A673 (cell line): ENCODE measurements around the gene MFSD6.

ENCODE experiments used
- EZH2 ChIP-seq: fragments of 200-600 bp; sonication (generic); IDR thresholded peaks from 2 replicates; pipeline ENCODE4 v1.6.1; 2017; ENCODE audit warnings: borderline replicate concordance, low read depth, mild to moderate bottlenecking, mixed read lengths, antibody characterized with exemption, low read length; ENCODE audit not compliant: poor library complexity, severe bottlenecking
- TF ChIP-seq, protein P1 (sequence below): fragments of 300-800, 200-600 bp; sonication (generic); conservative IDR thresholded peaks from 2 replicates; pipeline ENCODE4 v1.5.1; 2017; ENCODE audit warnings: low read depth, mild to moderate bottlenecking, antibody characterized with exemption, low read length, moderate library complexity, mixed read lengths

DNA sequence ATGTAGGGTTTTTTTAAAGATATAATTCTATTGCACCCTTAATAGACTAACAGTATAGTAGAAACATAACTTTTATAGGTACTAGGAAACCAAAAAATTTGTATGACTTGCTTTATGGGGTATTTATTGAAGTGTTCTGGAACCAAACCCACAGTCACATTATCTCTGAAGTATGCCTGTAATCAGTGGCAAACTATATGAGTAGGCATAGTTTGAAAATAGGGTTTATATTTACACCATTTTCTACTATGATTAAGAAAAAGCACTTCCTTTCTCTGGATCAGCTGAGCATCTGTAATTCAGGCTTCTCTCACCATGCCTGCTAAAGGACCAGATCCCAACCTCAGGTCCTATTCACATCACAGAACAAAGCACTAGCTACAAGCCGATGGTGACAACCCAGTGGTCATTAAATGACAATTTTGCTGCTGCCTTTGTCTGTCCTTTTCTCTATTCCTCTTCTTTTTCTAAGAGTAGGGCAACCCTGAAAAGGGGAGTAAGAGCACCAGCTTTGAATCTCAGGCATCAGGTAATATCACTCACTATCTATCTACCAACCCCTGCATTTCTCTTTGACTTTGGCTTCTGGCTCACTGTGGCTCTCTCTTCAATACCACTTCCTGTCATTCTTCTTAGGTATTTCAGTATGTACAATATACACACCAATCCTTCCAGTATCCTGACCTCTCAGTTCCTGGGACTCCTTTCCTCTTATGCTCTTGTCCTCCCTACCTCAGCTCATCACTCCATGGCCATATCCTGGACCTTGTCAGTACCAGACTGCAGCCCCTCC lies 112.0 kb downstream of the MFSD6 start:
- no peak for TF ChIP-seq EZH2
- TF ChIP-seq, protein P1, sequence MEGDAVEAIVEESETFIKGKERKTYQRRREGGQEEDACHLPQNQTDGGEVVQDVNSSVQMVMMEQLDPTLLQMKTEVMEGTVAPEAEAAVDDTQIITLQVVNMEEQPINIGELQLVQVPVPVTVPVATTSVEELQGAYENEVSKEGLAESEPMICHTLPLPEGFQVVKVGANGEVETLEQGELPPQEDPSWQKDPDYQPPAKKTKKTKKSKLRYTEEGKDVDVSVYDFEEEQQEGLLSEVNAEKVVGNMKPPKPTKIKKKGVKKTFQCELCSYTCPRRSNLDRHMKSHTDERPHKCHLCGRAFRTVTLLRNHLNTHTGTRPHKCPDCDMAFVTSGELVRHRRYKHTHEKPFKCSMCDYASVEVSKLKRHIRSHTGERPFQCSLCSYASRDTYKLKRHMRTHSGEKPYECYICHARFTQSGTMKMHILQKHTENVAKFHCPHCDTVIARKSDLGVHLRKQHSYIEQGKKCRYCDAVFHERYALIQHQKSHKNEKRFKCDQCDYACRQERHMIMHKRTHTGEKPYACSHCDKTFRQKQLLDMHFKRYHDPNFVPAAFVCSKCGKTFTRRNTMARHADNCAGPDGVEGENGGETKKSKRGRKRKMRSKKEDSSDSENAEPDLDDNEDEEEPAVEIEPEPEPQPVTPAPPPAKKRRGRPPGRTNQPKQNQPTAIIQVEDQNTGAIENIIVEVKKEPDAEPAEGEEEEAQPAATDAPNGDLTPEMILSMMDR: no peak
